HEK293 (cell line): ENCODE measurements around the gene CSNK1G1.

ENCODE experiments used
- CTCF ChIA-PET: fragments of 350-600 bp; formaldehyde crosslinking; extraction: SDS; loops from one replicate; lab custom pipeline; 2021; ENCODE audit warnings: antibody characterized with exemption; lab: Yijun Ruan, JAX
- POLR2A ChIA-PET: fragments of 300-600 bp; formaldehyde crosslinking; extraction: SDS; loops from one replicate; lab custom pipeline; 2020; ENCODE audit warnings: antibody characterized with exemption, inconsistent platforms; lab: Yijun Ruan, JAX
- H3K27ac ChIP-seq: fragments of 200-500 bp; sonication (Bioruptor generic); 2 replicates; pipeline ENCODE4 v1.5.1; 2014; ENCODE audit warnings: low read depth, low read length, control low read depth, inconsistent platforms; ENCODE audit errors: extremely low read depth
- H3K36me3 ChIP-seq, 2 experiments: fragments of 200-500 bp in 1 of 2; sonication (Bioruptor generic) in 1 of 2; 1 replicate in 1 of 2; 2 replicates in 1 of 2; pipeline ENCODE4 v1.5.1; 2014 to 2017; ENCODE audit warnings: inconsistent platforms in 2 of 2, low read length in 2 of 2; ENCODE audit not compliant: control insufficient read depth in 2 of 2, insufficient read depth in 1 of 2
- H3K4me1 ChIP-seq: fragments of 200-500 bp; sonication (Bioruptor generic); 2 replicates; pipeline ENCODE4 v1.5.1; 2014; ENCODE audit warnings: mild to moderate bottlenecking, low read length, inconsistent platforms; ENCODE audit not compliant: control insufficient read depth, insufficient read depth
- H3K4me3 ChIP-seq: 2 replicates; pipeline ENCODE4 v1.5.1; 2011; ENCODE audit warnings: low read depth, mild to moderate bottlenecking, control low read depth, low read length, moderate library complexity
- H3K9me3 ChIP-seq: fragments of 200-500 bp; sonication (Bioruptor generic); 2 replicates; pipeline ENCODE4 v1.5.1; 2014; ENCODE audit warnings: low read depth, low read length, inconsistent platforms; ENCODE audit not compliant: control insufficient read depth, insufficient read depth
- KLF16 ChIP-seq: fragments of 450-650 bp; formaldehyde crosslinking; IDR thresholded peaks from 2 replicates; pipeline ENCODE4 v1.5.1; 2017; ENCODE audit warnings: missing biosample characterization, missing genetic modification characterization
- MEIS1 ChIP-seq: sonication (generic); formaldehyde crosslinking; IDR thresholded peaks from 2 replicates; pipeline ENCODE4 v1.8.1; 2022; ENCODE audit warnings: missing genetic modification reagents, mild to moderate bottlenecking, borderline replicate concordance
- ZBTB8A ChIP-seq: fragments of 450-650 bp; formaldehyde crosslinking; IDR thresholded peaks from 2 replicates; pipeline ENCODE4 v1.5.1; 2016; ENCODE audit warnings: missing biosample characterization, missing genetic modification characterization
- ZIC2 ChIP-seq: fragments of 450-650 bp; formaldehyde crosslinking; IDR thresholded peaks from 2 replicates; pipeline ENCODE4 v1.5.1; 2016; ENCODE audit warnings: missing biosample characterization, missing genetic modification characterization
- ZNF10 ChIP-seq: fragments of 450-650 bp; formaldehyde crosslinking; IDR thresholded peaks from 2 replicates; pipeline ENCODE4 v1.5.1; 2017; ENCODE audit warnings: missing biosample characterization, missing genetic modification characterization
- ZNF138 ChIP-seq: fragments of 450-650 bp; formaldehyde crosslinking; IDR thresholded peaks from 2 replicates; pipeline ENCODE4 v1.5.1; 2016; ENCODE audit warnings: missing biosample characterization, missing genetic modification characterization, borderline replicate concordance
- ZNF169 ChIP-seq: fragments of 450-650 bp; formaldehyde crosslinking; IDR thresholded peaks from 2 replicates; pipeline ENCODE4 v1.5.1; 2016; ENCODE audit warnings: missing biosample characterization, missing genetic modification characterization
- ZNF175 ChIP-seq: fragments of 450-650 bp; formaldehyde crosslinking; IDR thresholded peaks from 2 replicates; pipeline ENCODE4 v1.5.1; 2016; ENCODE audit warnings: missing biosample characterization, missing genetic modification characterization
- ZNF184 ChIP-seq: fragments of 450-650 bp; IDR thresholded peaks from 2 replicates; pipeline ENCODE4 v1.5.1; 2018; ENCODE audit warnings: missing biosample characterization, mild to moderate bottlenecking, missing genetic modification characterization
- ZNF221 ChIP-seq: fragments of 450-650 bp; formaldehyde crosslinking; IDR thresholded peaks from 2 replicates; pipeline ENCODE4 v1.5.1; 2017; ENCODE audit warnings: missing biosample characterization, missing genetic modification characterization, borderline replicate concordance
- ZNF501 ChIP-seq: fragments of 450-650 bp; formaldehyde crosslinking; IDR thresholded peaks from 2 replicates; pipeline ENCODE4 v1.5.1; 2016; ENCODE audit warnings: missing biosample characterization, missing genetic modification characterization
- ZNF510 ChIP-seq: fragments of 450-650 bp; formaldehyde crosslinking; IDR thresholded peaks from 2 replicates; pipeline ENCODE4 v1.5.1; 2018; ENCODE audit warnings: mild to moderate bottlenecking, missing genetic modification characterization, missing biosample characterization; ENCODE audit not compliant: insufficient replicate concordance
- ZNF555 ChIP-seq: fragments of 450-650 bp; formaldehyde crosslinking; conservative IDR thresholded peaks from 2 replicates; pipeline ENCODE4 v1.5.1; 2017; ENCODE audit warnings: missing biosample characterization, mild to moderate bottlenecking, missing genetic modification characterization, inconsistent platforms
- ZNF560 ChIP-seq: fragments of 450-650 bp; formaldehyde crosslinking; IDR thresholded peaks from 2 replicates; pipeline ENCODE4 v1.5.1; 2017; ENCODE audit warnings: missing biosample characterization, missing genetic modification characterization, borderline replicate concordance
- ZNF561 ChIP-seq: fragments of 450-650 bp; IDR thresholded peaks from 2 replicates; pipeline ENCODE4 v1.5.1; 2018; ENCODE audit warnings: missing biosample characterization, missing genetic modification characterization, borderline replicate concordance
- ZNF571 ChIP-seq: fragments of 450-650 bp; formaldehyde crosslinking; IDR thresholded peaks from 2 replicates; pipeline ENCODE4 v1.5.0; 2017; ENCODE audit warnings: missing biosample characterization, missing genetic modification characterization
- ZNF585B ChIP-seq: fragments of 450-650 bp; formaldehyde crosslinking; IDR thresholded peaks from 2 replicates; pipeline ENCODE4 v1.5.1; 2016; ENCODE audit warnings: missing biosample characterization, missing genetic modification characterization
- ZSCAN30 ChIP-seq: fragments of 450-650 bp; IDR thresholded peaks from 2 replicates; pipeline ENCODE4 v1.5.1; 2018; ENCODE audit warnings: missing biosample characterization, mild to moderate bottlenecking, missing genetic modification characterization, moderate library complexity
- TF ChIP-seq, protein P1 (sequence below): fragments of 450-650 bp; formaldehyde crosslinking; IDR thresholded peaks from 2 replicates; pipeline ENCODE4 v1.5.1; 2016; ENCODE audit warnings: missing biosample characterization, missing genetic modification characterization
- TF ChIP-seq, protein P2 (sequence below): fragments of 450-650 bp; formaldehyde crosslinking; conservative IDR thresholded peaks from 2 replicates; pipeline ENCODE4 v1.5.1; 2016; ENCODE audit warnings: low read depth, missing biosample characterization, missing genetic modification characterization
- TF ChIP-seq, protein P3 (sequence below): fragments of 450-650 bp; formaldehyde crosslinking; IDR thresholded peaks from 2 replicates; pipeline ENCODE4 v1.5.0; 2017; ENCODE audit warnings: missing biosample characterization, missing genetic modification characterization, borderline replicate concordance

The CSNK1G1 gene

DNA sequence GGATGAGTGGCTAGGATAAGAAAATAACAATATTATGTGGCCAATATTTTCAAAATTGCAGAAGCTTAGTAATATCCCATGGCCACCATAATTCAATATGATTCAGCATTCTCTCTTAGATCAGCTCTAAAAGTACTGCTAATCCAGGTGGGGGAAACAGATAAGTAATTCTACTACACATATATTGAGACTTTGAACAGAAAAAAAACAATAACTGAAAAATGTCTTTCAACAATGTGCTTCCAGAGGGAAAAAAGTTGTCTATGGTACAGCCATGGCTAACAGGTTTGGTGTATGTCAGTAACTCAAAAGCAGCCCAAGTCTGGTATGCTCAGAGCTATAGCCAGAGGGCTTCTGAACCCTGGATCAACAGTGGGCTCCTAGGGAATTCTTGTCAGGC, 150.8 kb downstream of the CSNK1G1 start (continued):
- TF ChIP-seq, protein P1, sequence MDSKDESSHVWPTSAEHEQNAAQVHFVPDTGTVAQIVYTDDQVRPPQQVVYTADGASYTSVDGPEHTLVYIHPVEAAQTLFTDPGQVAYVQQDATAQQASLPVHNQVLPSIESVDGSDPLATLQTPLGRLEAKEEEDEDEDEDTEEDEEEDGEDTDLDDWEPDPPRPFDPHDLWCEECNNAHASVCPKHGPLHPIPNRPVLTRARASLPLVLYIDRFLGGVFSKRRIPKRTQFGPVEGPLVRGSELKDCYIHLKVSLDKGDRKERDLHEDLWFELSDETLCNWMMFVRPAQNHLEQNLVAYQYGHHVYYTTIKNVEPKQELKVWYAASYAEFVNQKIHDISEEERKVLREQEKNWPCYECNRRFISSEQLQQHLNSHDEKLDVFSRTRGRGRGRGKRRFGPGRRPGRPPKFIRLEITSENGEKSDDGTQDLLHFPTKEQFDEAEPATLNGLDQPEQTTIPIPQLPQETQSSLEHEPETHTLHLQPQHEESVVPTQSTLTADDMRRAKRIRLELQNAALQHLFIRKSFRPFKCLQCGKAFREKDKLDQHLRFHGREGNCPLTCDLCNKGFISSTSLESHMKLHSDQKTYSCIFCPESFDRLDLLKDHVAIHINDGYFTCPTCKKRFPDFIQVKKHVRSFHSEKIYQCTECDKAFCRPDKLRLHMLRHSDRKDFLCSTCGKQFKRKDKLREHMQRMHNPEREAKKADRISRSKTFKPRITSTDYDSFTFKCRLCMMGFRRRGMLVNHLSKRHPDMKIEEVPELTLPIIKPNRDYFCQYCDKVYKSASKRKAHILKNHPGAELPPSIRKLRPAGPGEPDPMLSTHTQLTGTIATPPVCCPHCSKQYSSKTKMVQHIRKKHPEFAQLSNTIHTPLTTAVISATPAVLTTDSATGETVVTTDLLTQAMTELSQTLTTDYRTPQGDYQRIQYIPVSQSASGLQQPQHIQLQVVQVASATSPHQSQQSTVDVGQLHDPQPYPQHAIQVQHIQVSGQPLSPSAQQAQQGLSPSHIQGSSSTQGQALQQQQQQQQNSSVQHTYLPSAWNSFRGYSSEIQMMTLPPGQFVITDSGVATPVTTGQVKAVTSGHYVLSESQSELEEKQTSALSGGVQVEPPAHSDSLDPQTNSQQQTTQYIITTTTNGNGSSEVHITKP (tag by site-specific recombination) = no peak
- TF ChIP-seq, all 188 proteins: peak for 0

DNA sequence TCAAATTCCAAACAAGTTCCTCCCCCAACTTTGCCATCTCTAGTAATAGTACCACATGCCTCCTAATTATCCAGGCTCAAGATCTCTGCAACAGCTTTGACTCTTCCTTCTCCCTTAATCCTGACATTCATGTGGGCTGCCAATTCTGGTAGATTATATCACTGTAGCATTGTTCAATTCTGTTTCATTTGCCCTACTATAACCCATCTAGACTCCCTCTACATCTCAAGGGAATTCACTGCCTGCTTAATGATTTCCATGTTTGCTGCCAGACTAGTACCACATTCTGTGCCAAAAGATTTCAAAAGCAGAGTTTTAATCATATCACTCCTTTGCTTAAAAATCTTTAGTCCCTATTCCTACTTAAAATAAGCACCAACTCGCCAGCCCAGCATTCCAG, 158.5 kb downstream of the CSNK1G1 start:
- Histone ChIP-seq H3K36me3 (peaks cover 0 to 11% of the 10 kb centered on the region in 2 experiments; a peak in 2 of 3 replicates), H3K27ac (no peak overlapping the region), H3K4me3 (no peak overlapping the region), H3K4me1 (no peaks in the 10 kb centered on the region), H3K9me3 (no peaks in the 10 kb centered on the region)
- TF ChIP-seq, protein P2, sequence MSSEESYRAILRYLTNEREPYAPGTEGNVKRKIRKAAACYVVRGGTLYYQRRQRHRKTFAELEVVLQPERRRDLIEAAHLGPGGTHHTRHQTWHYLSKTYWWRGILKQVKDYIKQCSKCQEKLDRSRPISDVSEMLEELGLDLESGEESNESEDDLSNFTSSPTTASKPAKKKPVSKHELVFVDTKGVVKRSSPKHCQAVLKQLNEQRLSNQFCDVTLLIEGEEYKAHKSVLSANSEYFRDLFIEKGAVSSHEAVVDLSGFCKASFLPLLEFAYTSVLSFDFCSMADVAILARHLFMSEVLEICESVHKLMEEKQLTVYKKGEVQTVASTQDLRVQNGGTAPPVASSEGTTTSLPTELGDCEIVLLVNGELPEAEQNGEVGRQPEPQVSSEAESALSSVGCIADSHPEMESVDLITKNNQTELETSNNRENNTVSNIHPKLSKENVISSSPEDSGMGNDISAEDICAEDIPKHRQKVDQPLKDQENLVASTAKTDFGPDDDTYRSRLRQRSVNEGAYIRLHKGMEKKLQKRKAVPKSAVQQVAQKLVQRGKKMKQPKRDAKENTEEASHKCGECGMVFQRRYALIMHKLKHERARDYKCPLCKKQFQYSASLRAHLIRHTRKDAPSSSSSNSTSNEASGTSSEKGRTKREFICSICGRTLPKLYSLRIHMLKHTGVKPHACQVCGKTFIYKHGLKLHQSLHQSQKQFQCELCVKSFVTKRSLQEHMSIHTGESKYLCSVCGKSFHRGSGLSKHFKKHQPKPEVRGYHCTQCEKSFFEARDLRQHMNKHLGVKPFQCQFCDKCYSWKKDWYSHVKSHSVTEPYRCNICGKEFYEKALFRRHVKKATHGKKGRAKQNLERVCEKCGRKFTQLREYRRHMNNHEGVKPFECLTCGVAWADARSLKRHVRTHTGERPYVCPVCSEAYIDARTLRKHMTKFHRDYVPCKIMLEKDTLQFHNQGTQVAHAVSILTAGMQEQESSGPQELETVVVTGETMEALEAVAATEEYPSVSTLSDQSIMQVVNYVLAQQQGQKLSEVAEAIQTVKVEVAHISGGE (tag by site-specific recombination) = no peak
- TF ChIP-seq ZNF184 (no peak), ZNF585B (tag by site-specific recombination) (no peak), ZIC2 (no peak), ZNF10 (tag by site-specific recombination) (no peak), ZNF561 (tag by site-specific recombination) (no peak), ZNF501 (no peak), ZBTB8A (tag by site-specific recombination) (no peak), KLF16 (tag by site-specific recombination) (no peak), ZNF169 (tag by site-specific recombination) (no peak), ZNF175 (tag by site-specific recombination) (no peak), ZSCAN30 (tag by site-specific recombination) (no peak), ZNF560 (no peak), ZNF138 (no peak), ZNF221 (no peak), ZNF510 (tag by site-specific recombination) (no peak), ZNF555 (tag by site-specific recombination) (no peak), MEIS1 (CRISPR knock-in tag) (no peak), ZNF571 (tag by site-specific recombination) (no peak)
- TF ChIP-seq, protein P3, sequence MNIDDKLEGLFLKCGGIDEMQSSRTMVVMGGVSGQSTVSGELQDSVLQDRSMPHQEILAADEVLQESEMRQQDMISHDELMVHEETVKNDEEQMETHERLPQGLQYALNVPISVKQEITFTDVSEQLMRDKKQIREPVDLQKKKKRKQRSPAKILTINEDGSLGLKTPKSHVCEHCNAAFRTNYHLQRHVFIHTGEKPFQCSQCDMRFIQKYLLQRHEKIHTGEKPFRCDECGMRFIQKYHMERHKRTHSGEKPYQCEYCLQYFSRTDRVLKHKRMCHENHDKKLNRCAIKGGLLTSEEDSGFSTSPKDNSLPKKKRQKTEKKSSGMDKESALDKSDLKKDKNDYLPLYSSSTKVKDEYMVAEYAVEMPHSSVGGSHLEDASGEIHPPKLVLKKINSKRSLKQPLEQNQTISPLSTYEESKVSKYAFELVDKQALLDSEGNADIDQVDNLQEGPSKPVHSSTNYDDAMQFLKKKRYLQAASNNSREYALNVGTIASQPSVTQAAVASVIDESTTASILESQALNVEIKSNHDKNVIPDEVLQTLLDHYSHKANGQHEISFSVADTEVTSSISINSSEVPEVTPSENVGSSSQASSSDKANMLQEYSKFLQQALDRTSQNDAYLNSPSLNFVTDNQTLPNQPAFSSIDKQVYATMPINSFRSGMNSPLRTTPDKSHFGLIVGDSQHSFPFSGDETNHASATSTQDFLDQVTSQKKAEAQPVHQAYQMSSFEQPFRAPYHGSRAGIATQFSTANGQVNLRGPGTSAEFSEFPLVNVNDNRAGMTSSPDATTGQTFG (tag by site-specific recombination) = no peak
- POLR2A ChIA-PET = no interaction called here
- CTCF ChIA-PET = no interaction called here
